ENCODE results near the gene MAPK11. TPM values are rescaled to one million over a fixed set of nuclear protein-coding genes. Genes with fewer than 3 reads are reported as not detected.

Gene MAPK11
- total RNA-seq, 1 experiment from 2014 or later, result 14.3 TPM

DNA sequence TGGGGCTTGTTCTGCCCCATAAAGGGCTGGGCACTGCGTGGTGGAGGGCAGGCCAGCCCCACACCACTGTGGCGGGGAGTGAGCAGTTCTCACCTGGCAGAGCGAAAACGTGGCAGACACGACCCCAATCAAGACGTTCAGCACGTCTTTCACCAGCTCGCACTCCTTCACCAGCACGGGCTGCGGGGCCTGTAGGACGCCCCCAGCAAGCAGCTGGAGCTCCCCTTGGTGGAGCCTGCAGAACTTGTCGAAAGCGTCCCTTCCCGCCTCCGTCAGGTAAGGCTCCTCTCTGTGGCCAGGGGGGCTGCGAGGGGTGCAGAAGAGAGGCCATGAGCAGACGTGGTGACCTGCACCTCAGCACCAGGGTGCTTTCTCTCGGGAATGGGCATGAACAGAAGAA is 37.0 kb downstream of the MAPK11 start:
- H3K4me3 Mint-ChIP-seq (ENCODE audit: low read depth, unreplicated experiment), result no peak overlapping the region

DNA sequence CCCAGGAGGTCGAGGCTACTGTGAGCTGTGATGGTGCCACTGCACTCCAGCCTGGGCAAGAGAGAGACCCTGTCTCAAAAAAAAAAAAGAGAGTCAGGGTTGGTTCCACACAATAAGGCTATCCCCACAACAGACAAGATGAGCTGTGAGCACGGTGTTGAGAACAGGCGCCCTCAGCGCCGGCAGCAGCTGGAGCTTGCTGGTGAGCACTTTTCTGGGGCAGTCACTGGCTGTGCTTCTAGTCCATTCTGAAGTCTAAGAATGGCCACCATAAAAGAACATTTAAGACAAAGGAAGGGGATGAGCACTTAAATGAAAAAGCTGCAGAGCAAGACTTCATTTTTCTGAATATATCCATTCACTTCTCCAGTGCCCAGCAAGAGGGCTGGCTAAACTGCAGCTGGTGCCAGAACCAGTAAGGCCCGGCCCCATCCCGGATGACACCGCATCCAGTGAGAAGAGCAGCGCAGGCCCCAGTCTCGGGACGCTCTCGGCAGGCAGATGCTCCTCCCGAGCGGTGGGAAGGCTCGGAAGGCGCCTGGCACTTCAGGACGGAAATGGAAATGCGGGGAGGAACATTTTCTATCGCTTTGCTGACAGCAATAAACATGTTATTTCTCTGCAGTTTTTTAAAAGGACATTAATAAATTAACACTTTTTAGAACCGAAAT is 37.6 kb downstream of the MAPK11 start:
- no peaks in the 10 kb centered on the region for H3K4me1 Mint-ChIP-seq (ENCODE audit: low read depth, unreplicated experiment)
- H3K4me3 Mint-ChIP-seq (ENCODE audit: low read depth, unreplicated experiment), result no peak overlapping the region
- CTCF ChIA-PET, result no interaction called here
- no TSS peak for BruUV-seq (replicated peaks)
- no peaks in the 10 kb centered on the region for H3K9me3 Mint-ChIP-seq (ENCODE audit: low read depth, unreplicated experiment)
- no peak overlapping the region for H3K27ac Mint-ChIP-seq (ENCODE audit: unreplicated experiment)
- DNase-seq, result no peak
- H3K27me3 Mint-ChIP-seq (ENCODE audit: unreplicated experiment), result no peaks in the 10 kb centered on the region
- intact Hi-C loops (cut with micrococcal nuclease; ENCODE audit: unreplicated experiment), result no loop called here
- H3K36me3 Mint-ChIP-seq (ENCODE audit: insufficient read depth, unreplicated experiment), result peaks cover 44% of the 10 kb centered on the region
- TF ChIP-seq, protein P1, sequence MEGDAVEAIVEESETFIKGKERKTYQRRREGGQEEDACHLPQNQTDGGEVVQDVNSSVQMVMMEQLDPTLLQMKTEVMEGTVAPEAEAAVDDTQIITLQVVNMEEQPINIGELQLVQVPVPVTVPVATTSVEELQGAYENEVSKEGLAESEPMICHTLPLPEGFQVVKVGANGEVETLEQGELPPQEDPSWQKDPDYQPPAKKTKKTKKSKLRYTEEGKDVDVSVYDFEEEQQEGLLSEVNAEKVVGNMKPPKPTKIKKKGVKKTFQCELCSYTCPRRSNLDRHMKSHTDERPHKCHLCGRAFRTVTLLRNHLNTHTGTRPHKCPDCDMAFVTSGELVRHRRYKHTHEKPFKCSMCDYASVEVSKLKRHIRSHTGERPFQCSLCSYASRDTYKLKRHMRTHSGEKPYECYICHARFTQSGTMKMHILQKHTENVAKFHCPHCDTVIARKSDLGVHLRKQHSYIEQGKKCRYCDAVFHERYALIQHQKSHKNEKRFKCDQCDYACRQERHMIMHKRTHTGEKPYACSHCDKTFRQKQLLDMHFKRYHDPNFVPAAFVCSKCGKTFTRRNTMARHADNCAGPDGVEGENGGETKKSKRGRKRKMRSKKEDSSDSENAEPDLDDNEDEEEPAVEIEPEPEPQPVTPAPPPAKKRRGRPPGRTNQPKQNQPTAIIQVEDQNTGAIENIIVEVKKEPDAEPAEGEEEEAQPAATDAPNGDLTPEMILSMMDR (IDR thresholded peaks at IDR 0.05; ENCODE audit: unreplicated experiment), result no peak

More for the DNA sequence above, 37.0 kb downstream of the MAPK11 start:
- TF ChIP-seq, protein P1 (IDR thresholded peaks at IDR 0.05; ENCODE audit: unreplicated experiment), result no peak
- no peaks in the 10 kb centered on the region for H3K9me3 Mint-ChIP-seq (ENCODE audit: low read depth, unreplicated experiment)
- H3K27ac Mint-ChIP-seq (ENCODE audit: unreplicated experiment), result no peak overlapping the region
- CTCF ChIA-PET, result no interaction called here
- intact Hi-C loops (cut with micrococcal nuclease; ENCODE audit: unreplicated experiment), result no loop called here
- H3K4me1 Mint-ChIP-seq (ENCODE audit: low read depth, unreplicated experiment), result no peaks in the 10 kb centered on the region
- no peaks in the 10 kb centered on the region for H3K27me3 Mint-ChIP-seq (ENCODE audit: unreplicated experiment)
- H3K36me3 Mint-ChIP-seq (ENCODE audit: insufficient read depth, unreplicated experiment), result peaks cover 50% of the 10 kb centered on the region
- BruUV-seq (replicated peaks), result no TSS peak
- DNase-seq, result no peak

- no peaks in the 10 kb centered on the region for H3K27me3 Mint-ChIP-seq (ENCODE audit: unreplicated experiment)
- intact Hi-C loops (cut with micrococcal nuclease; ENCODE audit: unreplicated experiment), result no loop called here
Measured at GRCh38 chr22:50229370-50229769, 40.8 kb downstream of the MAPK11 start.

GRCh38 chr22:50228366-50228765 is 41.8 kb downstream of the MAPK11 start:
- Mint-ChIP-seq H3K4me1 (ENCODE audit: low read depth, unreplicated experiment) (no peaks in the 10 kb centered on the region), H3K4me3 (ENCODE audit: low read depth, unreplicated experiment) (no peak overlapping the region), H3K27ac (ENCODE audit: unreplicated experiment) (no peak overlapping the region), H3K27me3 (ENCODE audit: unreplicated experiment) (no peaks in the 10 kb centered on the region), H3K9me3 (ENCODE audit: low read depth, unreplicated experiment) (no peaks in the 10 kb centered on the region), H3K36me3 (ENCODE audit: insufficient read depth, unreplicated experiment) (peaks cover 51% of the 10 kb centered on the region)
- DNase-seq, result no peak
- CTCF ChIA-PET, result no interaction called here
- intact Hi-C loops (cut with micrococcal nuclease; ENCODE audit: unreplicated experiment), result no loop called here
- no TSS peak for BruUV-seq (replicated peaks)
- TF ChIP-seq, protein P1 (IDR thresholded peaks at IDR 0.05; ENCODE audit: unreplicated experiment), result no peak

More at GRCh38 chr22:50229370-50229769, 40.8 kb downstream of the MAPK11 start:
- CTCF ChIA-PET, result no interaction called here
- DNase-seq, result no peak
- H3K36me3 Mint-ChIP-seq (ENCODE audit: insufficient read depth, unreplicated experiment), result peaks cover 49% of the 10 kb centered on the region
- H3K4me1 Mint-ChIP-seq (ENCODE audit: low read depth, unreplicated experiment), result no peaks in the 10 kb centered on the region
- TF ChIP-seq, protein P1 (IDR thresholded peaks at IDR 0.05; ENCODE audit: unreplicated experiment), result no peak
- no TSS peak for BruUV-seq (replicated peaks)
- no peak overlapping the region for H3K4me3 Mint-ChIP-seq (ENCODE audit: low read depth, unreplicated experiment)
- H3K27ac Mint-ChIP-seq (ENCODE audit: unreplicated experiment), result no peak overlapping the region
- no peaks in the 10 kb centered on the region for H3K9me3 Mint-ChIP-seq (ENCODE audit: low read depth, unreplicated experiment)
